WI38 (cell line): ENCODE data around the gene PHACTR3.

Experiments
- H3K4me3 ChIP-seq: 2 replicates; pipeline ENCODE4 v1.5.1; 2011; ENCODE audit warnings: low read depth, mild to moderate bottlenecking, control low read depth, low read length
- CTCF ChIP-seq: IDR thresholded peaks from 2 replicates; pipeline ENCODE4 v1.5.1; 2012; ENCODE audit warnings: low read depth, mild to moderate bottlenecking, control low read depth, low read length

The PHACTR3 gene

DNA sequence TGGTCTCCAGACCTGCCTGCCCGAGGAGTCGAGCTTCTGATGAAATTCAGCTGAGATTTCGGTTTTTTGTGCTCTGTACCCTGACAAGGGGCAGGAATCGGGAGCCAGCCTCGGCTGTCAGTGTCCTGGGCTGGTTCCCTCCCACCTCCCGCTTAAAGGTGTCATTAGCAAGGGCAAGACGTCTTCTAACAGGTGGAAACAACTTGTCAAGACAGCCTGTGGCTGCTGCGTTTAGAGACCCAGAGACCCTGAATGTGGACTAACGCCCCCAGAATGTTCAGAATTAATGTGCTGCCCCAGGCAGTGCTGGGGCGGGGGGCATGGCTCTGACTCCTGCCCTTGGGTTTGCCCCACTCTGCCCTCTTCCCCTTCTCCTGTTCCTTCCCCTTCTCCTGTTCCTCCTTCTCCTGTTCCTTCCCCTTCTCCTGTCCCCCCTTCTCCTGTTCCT is 69.7 kb downstream of the PHACTR3 start:
- no peak for TF ChIP-seq CTCF
- H3K4me3 ChIP-seq: no peak overlapping the region

DNA sequence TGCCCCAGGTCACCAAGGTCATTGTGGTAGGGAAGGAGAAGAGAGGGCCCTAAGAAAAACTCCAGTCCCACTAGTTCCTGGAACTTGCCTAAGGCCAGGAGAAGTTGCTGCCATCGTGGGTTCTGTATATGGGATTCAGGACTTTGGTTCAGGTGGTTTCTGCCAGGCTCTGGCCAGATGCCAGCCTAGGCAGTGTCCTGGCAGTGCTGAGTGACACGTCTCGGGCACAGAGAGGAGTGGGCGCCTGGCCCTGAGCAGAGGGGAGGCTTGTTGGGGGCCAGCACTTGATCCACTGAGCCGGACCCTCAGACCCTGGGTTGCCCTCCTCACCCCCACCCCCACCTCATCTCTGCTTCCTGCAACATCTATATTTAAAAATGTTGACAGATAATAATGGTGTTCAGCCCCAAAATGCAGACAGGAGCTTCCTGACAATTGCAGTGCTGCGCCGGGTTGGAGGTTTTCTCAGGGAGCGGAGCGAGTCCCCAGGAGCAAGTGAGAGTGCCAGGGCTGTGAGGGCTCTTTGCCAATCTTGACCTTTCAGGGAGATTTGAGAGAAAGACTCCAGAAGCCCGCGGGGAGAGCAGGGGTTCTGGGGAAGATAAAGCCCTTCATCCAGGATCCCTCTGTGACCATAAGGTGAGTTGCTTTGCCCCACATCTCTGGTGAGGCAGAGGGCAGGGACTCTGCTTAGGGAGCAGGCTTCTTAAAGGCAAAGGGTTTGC is 71.9 kb downstream of the PHACTR3 start:
- no peak overlapping the region for H3K4me3 ChIP-seq
- no peak for TF ChIP-seq CTCF

- TF ChIP-seq CTCF: no peak
- no peak overlapping the region for H3K4me3 ChIP-seq
These were observed 72.5 kb downstream of the PHACTR3 start for GRCh38 chr20:59676851-59677182.

GRCh38 chr20:59677586-59677985 is 73.2 kb downstream of the PHACTR3 start:
- H3K4me3 ChIP-seq: no peak overlapping the region
- TF ChIP-seq CTCF: no peak

DNA sequence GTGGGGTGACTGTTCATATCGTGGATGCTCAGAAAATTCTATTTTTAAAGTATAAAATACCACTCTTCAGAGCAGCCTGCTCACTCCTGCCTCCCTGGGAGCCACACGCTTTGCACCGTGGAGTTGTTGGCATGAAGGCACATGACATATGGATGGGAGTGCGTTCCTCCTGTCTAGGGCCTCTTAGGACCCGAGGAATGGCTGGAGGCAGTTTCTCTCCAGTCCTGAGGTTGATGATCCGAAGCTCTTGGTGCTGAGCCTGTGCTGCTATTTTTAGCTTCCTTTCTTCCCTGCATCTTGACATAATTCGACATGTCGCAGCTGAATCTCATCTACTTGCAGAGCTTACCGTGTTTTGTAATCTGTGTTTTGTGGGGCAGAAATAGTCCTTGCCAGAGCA is 73.9 kb downstream of the PHACTR3 start:
- TF ChIP-seq CTCF: no peak

DNA sequence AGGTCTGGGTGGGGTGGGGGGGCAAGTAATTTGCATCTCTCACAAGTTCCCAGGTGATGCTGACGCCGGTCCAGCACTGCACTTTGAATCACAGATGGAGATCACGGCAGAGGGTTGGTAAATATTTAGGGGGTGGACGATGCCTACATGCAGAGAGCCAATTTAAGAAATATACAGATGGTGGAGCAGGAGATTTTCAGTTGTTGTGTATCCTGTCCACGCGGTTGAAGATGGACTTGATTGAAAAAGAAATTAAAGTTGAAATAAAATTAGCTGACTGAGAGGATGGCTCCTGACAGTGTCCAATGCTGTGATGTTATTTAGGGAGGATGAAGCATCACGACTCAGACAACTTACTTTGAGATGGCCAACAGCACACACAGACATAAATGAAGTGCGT is 74.6 kb downstream of the PHACTR3 start:
- no peak for TF ChIP-seq CTCF
- no peak overlapping the region for H3K4me3 ChIP-seq

More for the DNA sequence above, 73.9 kb downstream of the PHACTR3 start:
- no peak overlapping the region for H3K4me3 ChIP-seq

- TF ChIP-seq CTCF: no peak
- H3K4me3 ChIP-seq: no peak overlapping the region
These were observed 75.9 kb downstream of the PHACTR3 start for GRCh38 chr20:59680148-59680650.
